ENCODE results near the gene SANBR. TPM values are rescaled to one million over a fixed set of nuclear protein-coding genes. Genes with fewer than 3 reads are reported as not detected.

Gene SANBR
- total RNA-seq, 3 donors from 2014 or later, result 9.9 to 15.2 (median 14.9) TPM

DNA sequence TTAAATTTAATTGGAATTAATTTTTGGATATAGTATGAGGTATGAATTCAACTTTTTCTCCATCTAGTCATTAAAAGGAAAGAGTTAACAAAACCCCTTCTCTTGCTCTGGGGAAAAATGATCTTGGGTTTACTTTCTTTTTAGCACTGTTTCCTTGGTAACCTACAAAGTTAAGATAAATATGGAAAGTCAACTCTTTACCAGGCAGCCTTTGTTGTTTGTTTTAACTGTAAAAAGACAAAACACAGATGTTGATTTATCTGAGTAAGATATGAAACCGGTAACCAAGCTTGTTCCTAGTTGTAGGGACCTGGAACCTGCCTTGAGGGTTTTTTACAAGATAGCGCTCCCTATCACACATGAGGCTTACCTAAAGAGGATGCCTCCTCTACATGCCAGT is 10.1 kb upstream of the SANBR start:
- Histone ChIP-seq H3K4me1 (ENCODE audit: low read depth) (no peaks in the 10 kb centered on the region), H3K4me3 (no peak overlapping the region), H3K36me3 (ENCODE audit: low read depth) (no peaks in the 10 kb centered on the region), H3K9me3 (no peaks in the 10 kb centered on the region)
- TF ChIP-seq CTCF (IDR thresholded peaks at IDR 0.05), result no peak
- intact Hi-C loops (cut with DNase I, micrococcal nuclease), result no loop called here
- DNase-seq (no peak), ATAC-seq (no peak)

- no peak for TF ChIP-seq CTCF (IDR thresholded peaks at IDR 0.05)
- Histone ChIP-seq H3K4me3 (no peak overlapping the region), H3K36me3 (ENCODE audit: low read depth) (no peaks in the 10 kb centered on the region), H3K4me1 (ENCODE audit: low read depth) (no peaks in the 10 kb centered on the region), H3K9me3 (no peaks in the 10 kb centered on the region)
- DNase-seq (no peak), ATAC-seq (no peak)
- intact Hi-C loops (cut with DNase I, micrococcal nuclease), result no loop called here
Measured at GRCh38 chr2:61057562-61057961, 8.1 kb upstream of the SANBR start.

- no peaks in the 10 kb centered on the region for H3K36me3 ChIP-seq (ENCODE audit: low read depth)
- no peak for TF ChIP-seq CTCF (IDR thresholded peaks at IDR 0.05)
- H3K4me3 ChIP-seq, result no peak overlapping the region
- intact Hi-C loops (cut with DNase I, micrococcal nuclease), result no loop called here
- no peak for DNase-seq
- no peaks in the 10 kb centered on the region for H3K9me3 ChIP-seq
- H3K4me1 ChIP-seq (ENCODE audit: low read depth), result no peaks in the 10 kb centered on the region
- ATAC-seq, result no peak
Measured at GRCh38 chr2:61059382-61059781, 6.3 kb upstream of the SANBR start.

GRCh38 chr2:61074100-61074499 is 8.4 kb downstream of the SANBR start:
- intact Hi-C loops (cut with DNase I, micrococcal nuclease), result no loop called here
- DNase-seq, result no peak
- H3K36me3 ChIP-seq (ENCODE audit: low read depth), result no peaks in the 10 kb centered on the region

DNA sequence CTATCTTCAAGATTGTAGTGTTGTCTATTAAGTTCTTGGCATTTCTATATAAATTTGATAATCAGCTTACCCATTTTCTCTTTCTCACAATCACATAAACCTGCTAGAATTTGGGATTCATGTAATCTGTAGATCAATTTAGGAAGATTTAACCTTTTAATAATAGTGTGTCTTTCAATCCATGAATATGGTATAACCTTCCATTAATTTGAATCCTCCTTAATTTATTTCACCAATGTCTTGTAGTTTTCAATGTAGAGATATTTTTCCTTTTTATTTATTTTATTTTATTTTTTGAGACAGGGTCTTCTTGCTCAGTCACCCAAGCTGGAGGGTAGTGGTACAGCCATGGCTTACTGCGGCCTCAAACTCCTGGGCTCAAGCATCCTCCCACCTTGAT is 20.2 kb downstream of the SANBR start:
- TF ChIP-seq CTCF (IDR thresholded peaks at IDR 0.05), result no peak
- Histone ChIP-seq H3K36me3 (ENCODE audit: low read depth) (no peaks in the 10 kb centered on the region), H3K4me3 (no peak overlapping the region), H3K9me3 (no peaks in the 10 kb centered on the region), H3K4me1 (ENCODE audit: low read depth) (no peaks in the 10 kb centered on the region)
- no peak for DNase-seq
- intact Hi-C loops (cut with DNase I, micrococcal nuclease), result no loop called here
- ATAC-seq, result no peak

More at GRCh38 chr2:61074100-61074499, 8.4 kb downstream of the SANBR start:
- Histone ChIP-seq H3K4me1 (ENCODE audit: low read depth) (no peaks in the 10 kb centered on the region), H3K9me3 (no peaks in the 10 kb centered on the region), H3K4me3 (no peak overlapping the region)
- TF ChIP-seq CTCF (IDR thresholded peaks at IDR 0.05), result no peak
- no peak for ATAC-seq

GRCh38 chr2:61089797-61090196 is 24.1 kb downstream of the SANBR start:
- ATAC-seq, result no peak
- TF ChIP-seq CTCF (IDR thresholded peaks at IDR 0.05), result no peak
- intact Hi-C loops (cut with DNase I, micrococcal nuclease), result no loop called here

More at GRCh38 chr2:61089797-61090196, 24.1 kb downstream of the SANBR start:
- Histone ChIP-seq H3K4me1 (ENCODE audit: low read depth) (no peaks in the 10 kb centered on the region), H3K9me3 (no peaks in the 10 kb centered on the region), H3K4me3 (no peak overlapping the region), H3K36me3 (ENCODE audit: low read depth) (no peaks in the 10 kb centered on the region)
- no peak for DNase-seq

All from mucosa of descending colon (tissue), 3 donors.